Trophoblast cell (in vitro differentiated cells and primary cell): Measurements from ENCODE around the gene MEOX2.

ENCODE experiments used
- DNase-seq, 2 donors: peaks; one replicate each; pipeline ENCODE4 v3.0.0-alpha.2; 2016
- H2AFZ ChIP-seq: 2 replicates; pipeline ENCODE4 v1.6.1; 2013; ENCODE audit warnings: low read length, moderate library complexity, mild to moderate bottlenecking; ENCODE audit not compliant: insufficient read depth, poor library complexity
- H2AK5ac ChIP-seq: 2 replicates; pipeline ENCODE4 v1.6.1; 2013; ENCODE audit warnings: mild to moderate bottlenecking, low read length
- H2BK120ac ChIP-seq: 2 replicates; pipeline ENCODE4 v1.6.1; 2013; ENCODE audit warnings: low read length, mild to moderate bottlenecking, moderate library complexity; ENCODE audit not compliant: insufficient read depth, poor library complexity
- H2BK12ac ChIP-seq: 2 replicates; pipeline ENCODE4 v1.6.1; 2013; ENCODE audit warnings: mild to moderate bottlenecking, low read length, moderate library complexity
- H2BK5ac ChIP-seq: 2 replicates; pipeline ENCODE4 v1.6.1; 2013; ENCODE audit warnings: low read length, low read depth, moderate library complexity, mild to moderate bottlenecking; ENCODE audit not compliant: poor library complexity
- H3K14ac ChIP-seq: 2 replicates; pipeline ENCODE4 v1.6.1; 2013; ENCODE audit warnings: mild to moderate bottlenecking, low read length
- H3K18ac ChIP-seq: 2 replicates; pipeline ENCODE4 v1.6.1; 2013; ENCODE audit warnings: mild to moderate bottlenecking, low read length
- H3K23ac ChIP-seq: 2 replicates; pipeline ENCODE4 v1.6.1; 2013; ENCODE audit warnings: low read length
- H3K27ac ChIP-seq: 2 replicates; pipeline ENCODE4 v1.5.1; 2013; ENCODE audit warnings: low read depth, mild to moderate bottlenecking, inconsistent platforms, low read length, moderate library complexity
- H3K27me3 ChIP-seq: 2 replicates; pipeline ENCODE4 v1.6.1; 2013; ENCODE audit warnings: inconsistent platforms, mild to moderate bottlenecking, low read length, moderate library complexity; ENCODE audit not compliant: insufficient read depth
- H3K36me3 ChIP-seq, 2 experiments: 1 replicate in 1 of 2; 2 replicates in 1 of 2; pipeline ENCODE4 v1.6.1; 2013; ENCODE audit warnings: low read length in 2 of 2, mild to moderate bottlenecking in 2 of 2, moderate library complexity in 1 of 2; ENCODE audit not compliant: insufficient read depth in 2 of 2, control insufficient read depth in 1 of 2
- H3K4ac ChIP-seq: 2 replicates; pipeline ENCODE4 v1.6.1; 2013; ENCODE audit warnings: low read depth, mild to moderate bottlenecking, low read length, moderate library complexity
- H3K4me1 ChIP-seq, 2 experiments: 1 replicate in 1 of 2; 2 replicates in 1 of 2; pipeline ENCODE4 v1.6.1; 2013; ENCODE audit warnings: low read length in 2 of 2, mild to moderate bottlenecking in 2 of 2, moderate library complexity in 1 of 2; ENCODE audit not compliant: insufficient read depth in 2 of 2, control insufficient read depth in 1 of 2
- H3K4me2 ChIP-seq: 2 replicates; pipeline ENCODE4 v1.6.1; 2013; ENCODE audit warnings: inconsistent platforms, mild to moderate bottlenecking, low read length, moderate library complexity
- H3K4me3 ChIP-seq: 2 replicates; pipeline ENCODE4 v1.5.1; 2013; ENCODE audit warnings: mild to moderate bottlenecking, low read depth, low read length, inconsistent platforms
- H3K79me1 ChIP-seq: one replicate; pipeline ENCODE4 v1.6.1; 2013; ENCODE audit warnings: low read length
- H3K79me2 ChIP-seq: 2 replicates; pipeline ENCODE4 v1.6.1; 2013; ENCODE audit warnings: low read length, mild to moderate bottlenecking; ENCODE audit not compliant: control insufficient read depth, insufficient read depth, poor library complexity
- H3K9ac ChIP-seq: 2 replicates; pipeline ENCODE4 v1.6.1; 2013; ENCODE audit warnings: mild to moderate bottlenecking, low read length
- H3K9me3 ChIP-seq: 2 replicates; pipeline ENCODE4 v1.6.1; 2013; ENCODE audit warnings: low read depth, mild to moderate bottlenecking, control low read depth, inconsistent platforms, low read length; ENCODE audit not compliant: insufficient read depth
- H4K12ac ChIP-seq: 2 replicates; pipeline ENCODE4 v1.6.1; 2013; ENCODE audit warnings: low read depth, mild to moderate bottlenecking, low read length, moderate library complexity
- H4K8ac ChIP-seq: 2 replicates; pipeline ENCODE4 v1.6.1; 2013; ENCODE audit warnings: low read depth, mild to moderate bottlenecking, low read length, moderate library complexity
- H4K91ac ChIP-seq: one replicate; pipeline ENCODE4 v1.6.1; 2013; ENCODE audit warnings: low read depth, mild to moderate bottlenecking, low read length, moderate library complexity
- WGBS: extraction: QIAGEN DNeasy Blood & Tissue Kit; methylation state at CpG from one replicate; pipeline ENCODE4 v1.1.7; 2013; ENCODE audit warnings: missing lambda C conversion rate; ENCODE audit not compliant: insufficient read length, insufficient coverage; ENCODE audit errors: extremely low coverage; 5-methylcytosine and 5-hydroxymethylcytosine counted together

The MEOX2 gene

GRCh38 chr7:15720849-15721471 is 34.5 kb upstream of the MEOX2 start:
- Histone ChIP-seq H3K18ac (no peak overlapping the region), H3K4me1 (no peaks in the 10 kb centered on the region), H2BK5ac (no peak overlapping the region), H2AFZ (no peak overlapping the region), H2BK120ac (no peak overlapping the region), H3K9ac (no peak overlapping the region), H4K12ac (no peak overlapping the region), H3K14ac (no peak overlapping the region), H4K91ac (no peak overlapping the region), H4K8ac (no peak overlapping the region), H3K9me3 (no peaks in the 10 kb centered on the region), H3K4me3 (no peak overlapping the region), H3K4ac (no peak overlapping the region), H2BK12ac (no peak overlapping the region), H3K79me2 (no peaks in the 10 kb centered on the region), H2AK5ac (no peak overlapping the region), H3K36me3 (no peaks in the 10 kb centered on the region), H3K79me1 (no peaks in the 10 kb centered on the region), H3K27me3 (no peaks in the 10 kb centered on the region), H3K23ac (no peak overlapping the region), H3K4me2 (no peak overlapping the region), H3K27ac (no peak overlapping the region)
- no CpG with 5 or more reads among the region's 5 CpGs for WGBS
- DNase-seq: peak; percentile 18 to 59

GRCh38 chr7:15719311-15719710 is 32.8 kb upstream of the MEOX2 start:
- Histone ChIP-seq H2AFZ (no peak overlapping the region), H3K4me2 (no peak overlapping the region), H3K27me3 (no peaks in the 10 kb centered on the region), H2AK5ac (no peak overlapping the region), H3K27ac (no peak overlapping the region), H3K79me1 (no peaks in the 10 kb centered on the region), H2BK12ac (no peak overlapping the region), H2BK5ac (no peak overlapping the region), H3K79me2 (no peaks in the 10 kb centered on the region), H3K9ac (no peak overlapping the region), H3K4me1 (no peaks in the 10 kb centered on the region), H2BK120ac (no peak overlapping the region), H4K12ac (no peak overlapping the region), H3K4me3 (no peak overlapping the region), H3K23ac (no peak overlapping the region), H3K36me3 (no peaks in the 10 kb centered on the region), H4K91ac (no peak overlapping the region), H3K4ac (no peak overlapping the region), H3K9me3 (no peaks in the 10 kb centered on the region), H3K18ac (no peak overlapping the region), H4K8ac (no peak overlapping the region), H3K14ac (no peak overlapping the region)
- DNase-seq: no peak
- no CpG with 5 or more reads among the region's 1 CpG for WGBS

DNA sequence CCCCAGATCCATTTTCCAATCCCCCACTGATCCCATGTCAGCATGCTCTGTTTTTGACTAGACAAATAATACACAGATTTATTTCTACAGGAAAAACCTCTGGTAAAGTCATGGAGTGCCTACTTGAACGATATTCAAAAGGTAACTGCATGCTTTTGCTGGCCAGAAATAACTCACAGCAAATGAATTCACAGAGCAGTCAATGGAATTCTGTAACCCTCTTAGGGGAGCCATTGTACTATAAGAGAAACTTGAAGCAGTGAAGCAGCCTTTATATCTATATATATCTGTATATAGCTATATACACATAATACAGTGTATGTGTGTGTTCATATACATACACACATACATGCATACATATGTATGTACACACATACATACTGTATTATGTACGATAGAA is 29.0 kb upstream of the MEOX2 start:
- Histone ChIP-seq H3K4me3 (no peak overlapping the region), H3K9me3 (no peaks in the 10 kb centered on the region), H2BK12ac (no peak overlapping the region), H3K14ac (no peak overlapping the region), H4K8ac (no peak overlapping the region), H3K4ac (no peak overlapping the region), H3K79me1 (no peaks in the 10 kb centered on the region), H2AK5ac (no peak overlapping the region), H3K18ac (no peak overlapping the region), H3K9ac (no peak overlapping the region), H2AFZ (no peak overlapping the region), H3K4me1 (no peaks in the 10 kb centered on the region), H4K91ac (no peak overlapping the region), H2BK5ac (no peak overlapping the region), H3K23ac (no peak overlapping the region), H3K4me2 (no peak overlapping the region), H3K27ac (no peak overlapping the region), H3K79me2 (no peaks in the 10 kb centered on the region), H4K12ac (no peak overlapping the region), H2BK120ac (no peak overlapping the region), H3K36me3 (no peaks in the 10 kb centered on the region), H3K27me3 (no peaks in the 10 kb centered on the region)
- WGBS: no CpG with 5 or more reads among the region's 2 CpGs
- DNase-seq: no peak

- Histone ChIP-seq H4K91ac (no peak overlapping the region), H3K4me1 (no peaks in the 10 kb centered on the region), H3K9ac (no peak overlapping the region), H3K79me2 (no peaks in the 10 kb centered on the region), H3K18ac (no peak overlapping the region), H3K4me2 (no peak overlapping the region), H3K9me3 (no peaks in the 10 kb centered on the region), H3K4ac (no peak overlapping the region), H3K27me3 (no peaks in the 10 kb centered on the region), H4K12ac (no peak overlapping the region), H3K79me1 (no peaks in the 10 kb centered on the region), H2AK5ac (no peak overlapping the region), H3K14ac (no peak overlapping the region), H3K4me3 (no peak overlapping the region), H2BK5ac (no peak overlapping the region), H3K23ac (no peak overlapping the region), H2BK12ac (no peak overlapping the region), H4K8ac (no peak overlapping the region), H3K27ac (no peak overlapping the region), H2AFZ (no peak overlapping the region), H2BK120ac (no peak overlapping the region), H3K36me3 (no peaks in the 10 kb centered on the region)
- WGBS: no CpG with 5 or more reads among the region's 3 CpGs
- DNase-seq: no peak
Observed at GRCh38 chr7:15709978-15710377, 23.5 kb upstream of the MEOX2 start.
